ENCODE data around the gene POLR2A.

DNA sequence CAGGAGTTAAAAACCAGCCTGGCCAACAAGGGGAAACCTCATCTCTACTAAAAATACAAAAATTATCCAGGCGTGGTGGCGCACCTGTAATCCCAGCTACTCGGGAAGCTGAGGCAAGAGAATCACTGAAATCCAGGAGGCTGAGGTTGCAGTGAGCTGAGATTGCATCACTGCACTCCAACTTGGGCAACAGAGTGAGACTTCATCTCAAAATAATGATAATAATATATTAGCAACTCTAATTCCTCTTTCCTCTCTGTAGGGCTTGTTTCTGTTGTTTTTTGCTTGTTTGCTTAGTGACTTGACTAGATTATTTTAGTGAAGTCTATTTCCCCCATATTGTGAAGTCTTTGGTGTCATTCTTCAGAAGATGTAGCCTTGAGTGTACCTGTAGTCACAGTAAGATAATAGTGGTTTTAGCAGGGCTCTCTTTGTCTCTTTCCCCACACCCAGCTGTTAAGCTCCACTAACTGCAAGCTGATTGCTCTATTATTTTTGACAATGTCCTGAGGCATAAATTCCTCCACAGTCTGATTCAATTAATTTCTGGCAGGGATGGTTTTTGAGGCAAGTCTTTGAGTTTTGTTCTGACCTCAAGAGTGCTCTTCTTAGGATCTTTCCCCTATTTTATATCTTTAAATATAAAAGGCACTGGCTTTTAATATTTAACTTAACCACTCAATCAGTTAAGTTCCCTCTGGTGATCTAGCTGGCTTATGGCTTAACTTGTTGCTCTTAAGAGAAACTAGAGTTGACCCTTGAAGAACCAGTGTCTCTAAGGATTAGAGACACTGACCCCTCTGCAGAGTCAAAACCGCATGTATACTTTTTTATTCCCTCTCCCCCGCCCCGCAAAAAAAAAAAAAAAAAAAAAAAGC lies 46.1 kb downstream of the POLR2A start:
- TF ChIP-seq POLR2AphosphoS5 (IDR thresholded peaks at IDR 0.05; ENCODE audit: borderline replicate concordance, low read depth, low read length) (no peak), EZH2 (IDR thresholded peaks at IDR 0.05) (no peak)

Measured in SK-N-MC (cell line).